Activated naive CD8-positive, alpha-beta T cell treated with anti-CD3 and anti-CD28 coated beads, Interleukin-2, amount 50 U/mL, for 16 hours (primary cell): ENCODE measurements around the gene ZBTB8OS.
"Not testable (repeated sequence)": the region's sequence is repeated elsewhere in the genome, so short reads cannot be mapped to it uniquely, and the experiment has no call there.

ENCODE experiments used
- DNase-seq: peaks from one replicate; pipeline ENCODE4 v3.0.0-alpha.2; 2020; ENCODE audit warnings: low read depth, low spot score

The ZBTB8OS gene

GRCh38 chr1:32650248-32650751 is at the start of gene ZBTB8OS:
ZBTB8OS (minus strand) TSS chr1:32650550; CDS start chr1:32650529, 21 bp downstream.
- peak; percentile 66 for DNase-seq

- not testable (repeated sequence) for DNase-seq
These were observed 46.6 kb upstream of the ZBTB8OS start for GRCh38 chr1:32696996-32697395.

GRCh38 chr1:32696041-32696440 is 45.7 kb upstream of the ZBTB8OS start:
- no peak for DNase-seq

GRCh38 chr1:32695098-32695904 is 45.0 kb upstream of the ZBTB8OS start:
- no peak for DNase-seq

- DNase-seq, result no peak
These were observed 43.3 kb upstream of the ZBTB8OS start for GRCh38 chr1:32693455-32694174.

- DNase-seq, result no peak
These were observed 36.0 kb upstream of the ZBTB8OS start for GRCh38 chr1:32686387-32686786.

- no peak for DNase-seq
These were observed 35.1 kb upstream of the ZBTB8OS start for GRCh38 chr1:32685498-32685897.

GRCh38 chr1:32684167-32684811 is 33.9 kb upstream of the ZBTB8OS start:
- DNase-seq, result no peak

- DNase-seq, result no peak
These were observed 33.0 kb upstream of the ZBTB8OS start for GRCh38 chr1:32683397-32683796.

- no peak for DNase-seq
These were observed 31.6 kb upstream of the ZBTB8OS start for GRCh38 chr1:32681999-32682398.

GRCh38 chr1:32681509-32681908 is 31.2 kb upstream of the ZBTB8OS start:
- DNase-seq, result no peak

- no peak for DNase-seq
These were observed 30.3 kb upstream of the ZBTB8OS start for GRCh38 chr1:32680642-32681041.

- not testable (repeated sequence) for DNase-seq
These were observed 29.6 kb upstream of the ZBTB8OS start for GRCh38 chr1:32679993-32680392.

- no peak for DNase-seq
These were observed 26.6 kb upstream of the ZBTB8OS start for GRCh38 chr1:32676945-32677344.

GRCh38 chr1:32668716-32669115 is 18.4 kb upstream of the ZBTB8OS start:
- not testable (repeated sequence) for DNase-seq

GRCh38 chr1:32666901-32667566 is 16.7 kb upstream of the ZBTB8OS start:
- DNase-seq, result no peak

GRCh38 chr1:32665915-32666314 is 15.6 kb upstream of the ZBTB8OS start:
- DNase-seq, result no peak

- no peak for DNase-seq
These were observed 9.2 kb upstream of the ZBTB8OS start for GRCh38 chr1:32659581-32659980.

GRCh38 chr1:32652244-32652962 is 2.1 kb upstream of the ZBTB8OS start:
- no peak for DNase-seq

GRCh38 chr1:32651461-32652073 is 1.2 kb upstream of the ZBTB8OS start:
- DNase-seq, result no peak
